ENCODE measurements around the gene USP37.
"Not testable (repeated sequence)": the region's sequence is repeated elsewhere in the genome, so short reads cannot be mapped to it uniquely, and the experiment has no call there.

USP37 gene

DNA sequence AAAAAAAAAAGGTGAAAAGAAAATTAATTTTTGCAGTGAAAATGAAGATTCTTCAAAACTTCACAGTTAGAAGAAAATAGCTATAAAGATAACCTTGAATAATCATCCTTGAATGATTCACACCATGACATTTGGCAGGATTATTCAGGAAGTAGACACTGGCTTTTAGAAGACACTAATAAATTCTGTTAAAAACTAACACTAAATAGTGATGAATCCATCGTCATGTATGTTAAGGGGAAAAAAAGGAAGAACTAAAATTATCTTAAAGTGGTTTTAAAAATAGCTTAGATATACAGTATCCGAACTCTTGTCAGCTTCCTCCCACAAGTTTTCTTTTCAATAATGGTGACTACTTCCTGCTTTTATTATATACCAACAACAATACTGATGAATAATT is 10.2 kb downstream of the USP37 start (continued):
- TF ChIP-seq, protein P1, sequence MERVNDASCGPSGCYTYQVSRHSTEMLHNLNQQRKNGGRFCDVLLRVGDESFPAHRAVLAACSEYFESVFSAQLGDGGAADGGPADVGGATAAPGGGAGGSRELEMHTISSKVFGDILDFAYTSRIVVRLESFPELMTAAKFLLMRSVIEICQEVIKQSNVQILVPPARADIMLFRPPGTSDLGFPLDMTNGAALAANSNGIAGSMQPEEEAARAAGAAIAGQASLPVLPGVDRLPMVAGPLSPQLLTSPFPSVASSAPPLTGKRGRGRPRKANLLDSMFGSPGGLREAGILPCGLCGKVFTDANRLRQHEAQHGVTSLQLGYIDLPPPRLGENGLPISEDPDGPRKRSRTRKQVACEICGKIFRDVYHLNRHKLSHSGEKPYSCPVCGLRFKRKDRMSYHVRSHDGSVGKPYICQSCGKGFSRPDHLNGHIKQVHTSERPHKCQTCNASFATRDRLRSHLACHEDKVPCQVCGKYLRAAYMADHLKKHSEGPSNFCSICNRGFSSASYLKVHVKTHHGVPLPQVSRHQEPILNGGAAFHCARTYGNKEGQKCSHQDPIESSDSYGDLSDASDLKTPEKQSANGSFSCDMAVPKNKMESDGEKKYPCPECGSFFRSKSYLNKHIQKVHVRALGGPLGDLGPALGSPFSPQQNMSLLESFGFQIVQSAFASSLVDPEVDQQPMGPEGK (CRISPR knock-in tag; IDR thresholded peaks at IDR 0.05; ENCODE audit: borderline replicate concordance), result no peak
- TF ChIP-seq ZFP30 (CRISPR knock-in tag; IDR thresholded peaks at IDR 0.05), result no peak
- TF ChIP-seq RARB (CRISPR knock-in tag; IDR thresholded peaks at IDR 0.05), result no peak
- no peak for TF ChIP-seq ZNF565 (CRISPR knock-in tag; conservative IDR thresholded peaks at IDR 0.05; ENCODE audit: low read depth)

DNA sequence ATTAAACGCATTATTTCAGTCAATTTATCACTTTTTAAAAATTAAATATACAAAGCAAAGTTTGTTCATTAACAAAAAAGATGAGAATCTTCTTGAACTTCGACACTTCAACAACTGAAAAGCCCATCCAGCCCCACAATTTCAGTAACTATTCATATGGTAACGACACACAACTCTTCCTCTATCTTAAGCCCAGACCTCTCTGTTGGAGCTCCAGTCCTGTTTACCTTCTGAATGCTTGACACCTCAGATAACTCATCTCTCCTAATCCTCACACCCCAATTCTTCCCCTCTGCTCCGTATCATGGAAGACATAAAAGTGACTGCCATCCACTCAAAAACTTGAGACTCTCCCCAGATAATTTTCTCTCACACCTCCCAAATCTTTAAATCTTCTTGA is 12.6 kb downstream of the USP37 start:
- ATAC-seq, result no peak
- no peak for TF ChIP-seq RARB (CRISPR knock-in tag; IDR thresholded peaks at IDR 0.05)
- no peak for TF ChIP-seq ARNTL (CRISPR knock-in tag; IDR thresholded peaks at IDR 0.05; ENCODE audit: borderline replicate concordance, low read depth)
- no peak for TF ChIP-seq SNAI2 (CRISPR knock-in tag; IDR thresholded peaks at IDR 0.05)
- TF ChIP-seq TOX (CRISPR knock-in tag; IDR thresholded peaks at IDR 0.05; ENCODE audit: borderline replicate concordance), result no peak
- TF ChIP-seq PPARA (CRISPR knock-in tag; IDR thresholded peaks at IDR 0.05; ENCODE audit: borderline replicate concordance), result no peak
- TF ChIP-seq, protein P2, sequence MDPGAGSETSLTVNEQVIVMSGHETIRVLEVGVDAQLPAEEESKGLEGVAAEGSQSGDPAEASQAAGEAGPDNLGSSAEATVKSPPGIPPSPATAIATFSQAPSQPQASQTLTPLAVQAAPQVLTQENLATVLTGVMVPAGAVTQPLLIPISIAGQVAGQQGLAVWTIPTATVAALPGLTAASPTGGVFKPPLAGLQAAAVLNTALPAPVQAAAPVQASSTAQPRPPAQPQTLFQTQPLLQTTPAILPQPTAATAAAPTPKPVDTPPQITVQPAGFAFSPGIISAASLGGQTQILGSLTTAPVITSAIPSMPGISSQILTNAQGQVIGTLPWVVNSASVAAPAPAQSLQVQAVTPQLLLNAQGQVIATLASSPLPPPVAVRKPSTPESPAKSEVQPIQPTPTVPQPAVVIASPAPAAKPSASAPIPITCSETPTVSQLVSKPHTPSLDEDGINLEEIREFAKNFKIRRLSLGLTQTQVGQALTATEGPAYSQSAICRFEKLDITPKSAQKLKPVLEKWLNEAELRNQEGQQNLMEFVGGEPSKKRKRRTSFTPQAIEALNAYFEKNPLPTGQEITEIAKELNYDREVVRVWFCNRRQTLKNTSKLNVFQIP (CRISPR knock-in tag; IDR thresholded peaks at IDR 0.05; ENCODE audit: borderline replicate concordance, low read depth), result no peak
- TF ChIP-seq, protein P3, sequence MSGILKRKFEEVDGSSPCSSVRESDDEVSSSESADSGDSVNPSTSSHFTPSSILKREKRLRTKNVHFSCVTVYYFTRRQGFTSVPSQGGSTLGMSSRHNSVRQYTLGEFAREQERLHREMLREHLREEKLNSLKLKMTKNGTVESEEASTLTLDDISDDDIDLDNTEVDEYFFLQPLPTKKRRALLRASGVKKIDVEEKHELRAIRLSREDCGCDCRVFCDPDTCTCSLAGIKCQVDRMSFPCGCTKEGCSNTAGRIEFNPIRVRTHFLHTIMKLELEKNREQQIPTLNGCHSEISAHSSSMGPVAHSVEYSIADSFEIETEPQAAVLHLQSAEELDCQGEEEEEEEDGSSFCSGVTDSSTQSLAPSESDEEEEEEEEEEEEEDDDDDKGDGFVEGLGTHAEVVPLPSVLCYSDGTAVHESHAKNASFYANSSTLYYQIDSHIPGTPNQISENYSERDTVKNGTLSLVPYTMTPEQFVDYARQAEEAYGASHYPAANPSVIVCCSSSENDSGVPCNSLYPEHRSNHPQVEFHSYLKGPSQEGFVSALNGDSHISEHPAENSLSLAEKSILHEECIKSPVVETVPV (CRISPR knock-in tag; IDR thresholded peaks at IDR 0.05), result no peak
- TF ChIP-seq ISL1 (CRISPR knock-in tag; IDR thresholded peaks at IDR 0.05), result no peak
- TF ChIP-seq, protein P4, sequence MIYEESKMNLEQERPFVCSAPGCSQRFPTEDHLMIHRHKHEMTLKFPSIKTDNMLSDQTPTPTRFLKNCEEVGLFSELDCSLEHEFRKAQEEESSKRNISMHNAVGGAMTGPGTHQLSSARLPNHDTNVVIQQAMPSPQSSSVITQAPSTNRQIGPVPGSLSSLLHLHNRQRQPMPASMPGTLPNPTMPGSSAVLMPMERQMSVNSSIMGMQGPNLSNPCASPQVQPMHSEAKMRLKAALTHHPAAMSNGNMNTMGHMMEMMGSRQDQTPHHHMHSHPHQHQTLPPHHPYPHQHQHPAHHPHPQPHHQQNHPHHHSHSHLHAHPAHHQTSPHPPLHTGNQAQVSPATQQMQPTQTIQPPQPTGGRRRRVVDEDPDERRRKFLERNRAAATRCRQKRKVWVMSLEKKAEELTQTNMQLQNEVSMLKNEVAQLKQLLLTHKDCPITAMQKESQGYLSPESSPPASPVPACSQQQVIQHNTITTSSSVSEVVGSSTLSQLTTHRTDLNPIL (CRISPR knock-in tag; IDR thresholded peaks at IDR 0.05; ENCODE audit: low read depth), result no peak
- TF ChIP-seq ESRRG (CRISPR knock-in tag; IDR thresholded peaks at IDR 0.05), result no peak
- no peak for TF ChIP-seq GLIS3 (CRISPR knock-in tag; IDR thresholded peaks at IDR 0.05)
- no peak for TF ChIP-seq BACH2 (CRISPR knock-in tag; IDR thresholded peaks at IDR 0.05; ENCODE audit: borderline replicate concordance)
- no peak for TF ChIP-seq ZFP30 (CRISPR knock-in tag; IDR thresholded peaks at IDR 0.05)
- TF ChIP-seq ZC3H10 (CRISPR knock-in tag; IDR thresholded peaks at IDR 0.05), result no peak

DNA sequence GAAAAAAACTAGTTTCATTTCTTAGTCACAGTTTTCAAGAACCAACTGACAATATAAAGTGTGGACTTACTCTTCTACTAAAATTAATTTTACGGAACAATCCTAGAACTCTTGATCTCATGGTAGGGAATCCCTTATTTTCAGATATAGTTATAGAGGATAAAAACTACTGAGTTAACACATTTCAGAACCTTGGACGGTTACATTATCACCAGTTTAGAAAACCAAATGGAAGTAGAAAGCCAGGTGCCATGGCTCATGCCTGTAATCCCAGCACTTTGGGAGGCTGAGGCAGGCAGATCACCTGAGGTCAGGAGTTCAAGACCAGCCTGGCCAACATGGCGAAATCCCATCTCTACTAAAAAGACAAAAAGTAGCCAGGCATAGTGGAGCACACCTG is 13.9 kb downstream of the USP37 start:
- ATAC-seq, result not testable (repeated sequence)

DNA sequence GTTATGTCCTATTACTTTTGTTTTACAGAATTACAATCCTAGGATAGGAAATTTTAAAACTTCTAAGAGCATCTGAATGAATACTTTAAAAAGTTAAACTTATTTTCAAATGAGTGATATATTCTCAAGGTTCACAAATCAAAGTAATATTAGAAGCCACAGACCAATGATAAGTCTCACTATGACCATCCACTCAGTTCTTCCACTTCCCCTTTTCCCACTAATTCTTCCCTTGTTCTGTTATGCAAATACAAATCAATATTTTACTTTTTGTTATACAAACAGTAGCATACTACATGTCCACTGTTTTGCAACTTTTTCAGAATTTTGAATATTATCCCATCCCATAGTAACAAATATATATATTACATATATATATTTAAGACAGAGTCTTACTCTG is 20.2 kb downstream of the USP37 start:
- TF ChIP-seq ZFP30 (CRISPR knock-in tag; IDR thresholded peaks at IDR 0.05) (no peak), ZFP3 (CRISPR knock-in tag; IDR thresholded peaks at IDR 0.05) (no peak), ZNF8 (CRISPR knock-in tag; IDR thresholded peaks at IDR 0.05) (no peak), OSR1 (CRISPR knock-in tag; IDR thresholded peaks at IDR 0.05) (no peak), TCF4 (CRISPR knock-in tag; IDR thresholded peaks at IDR 0.05; ENCODE audit: borderline replicate concordance) (no peak), ARNTL (CRISPR knock-in tag; IDR thresholded peaks at IDR 0.05; ENCODE audit: borderline replicate concordance, low read depth) (no peak), GLIS3 (CRISPR knock-in tag; IDR thresholded peaks at IDR 0.05) (no peak), SNAI2 (CRISPR knock-in tag; IDR thresholded peaks at IDR 0.05) (no peak), CSDC2 (CRISPR knock-in tag; IDR thresholded peaks at IDR 0.05) (no peak), RARB (CRISPR knock-in tag; IDR thresholded peaks at IDR 0.05) (no peak), ZC3H10 (CRISPR knock-in tag; IDR thresholded peaks at IDR 0.05) (no peak)
- TF ChIP-seq, protein P5, sequence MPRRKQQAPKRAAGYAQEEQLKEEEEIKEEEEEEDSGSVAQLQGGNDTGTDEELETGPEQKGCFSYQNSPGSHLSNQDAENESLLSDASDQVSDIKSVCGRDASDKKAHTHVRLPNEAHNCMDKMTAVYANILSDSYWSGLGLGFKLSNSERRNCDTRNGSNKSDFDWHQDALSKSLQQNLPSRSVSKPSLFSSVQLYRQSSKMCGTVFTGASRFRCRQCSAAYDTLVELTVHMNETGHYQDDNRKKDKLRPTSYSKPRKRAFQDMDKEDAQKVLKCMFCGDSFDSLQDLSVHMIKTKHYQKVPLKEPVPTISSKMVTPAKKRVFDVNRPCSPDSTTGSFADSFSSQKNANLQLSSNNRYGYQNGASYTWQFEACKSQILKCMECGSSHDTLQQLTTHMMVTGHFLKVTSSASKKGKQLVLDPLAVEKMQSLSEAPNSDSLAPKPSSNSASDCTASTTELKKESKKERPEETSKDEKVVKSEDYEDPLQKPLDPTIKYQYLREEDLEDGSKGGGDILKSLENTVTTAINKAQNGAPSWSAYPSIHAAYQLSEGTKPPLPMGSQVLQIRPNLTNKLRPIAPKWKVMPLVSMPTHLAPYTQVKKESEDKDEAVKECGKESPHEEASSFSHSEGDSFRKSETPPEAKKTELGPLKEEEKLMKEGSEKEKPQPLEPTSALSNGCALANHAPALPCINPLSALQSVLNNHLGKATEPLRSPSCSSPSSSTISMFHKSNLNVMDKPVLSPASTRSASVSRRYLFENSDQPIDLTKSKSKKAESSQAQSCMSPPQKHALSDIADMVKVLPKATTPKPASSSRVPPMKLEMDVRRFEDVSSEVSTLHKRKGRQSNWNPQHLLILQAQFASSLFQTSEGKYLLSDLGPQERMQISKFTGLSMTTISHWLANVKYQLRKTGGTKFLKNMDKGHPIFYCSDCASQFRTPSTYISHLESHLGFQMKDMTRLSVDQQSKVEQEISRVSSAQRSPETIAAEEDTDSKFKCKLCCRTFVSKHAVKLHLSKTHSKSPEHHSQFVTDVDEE (CRISPR knock-in tag; IDR thresholded peaks at IDR 0.05), result no peak
- TF ChIP-seq, protein P2 (CRISPR knock-in tag; IDR thresholded peaks at IDR 0.05; ENCODE audit: borderline replicate concordance, low read depth), result no peak
- TF ChIP-seq, protein P4 (CRISPR knock-in tag; IDR thresholded peaks at IDR 0.05; ENCODE audit: low read depth), result no peak
- no peak for ATAC-seq

Measured in SK-N-SH treated with all-trans-retinoic acid at 6 μM for 48 hours (cell line).